ENCODE data around the gene AK9.

DNA sequence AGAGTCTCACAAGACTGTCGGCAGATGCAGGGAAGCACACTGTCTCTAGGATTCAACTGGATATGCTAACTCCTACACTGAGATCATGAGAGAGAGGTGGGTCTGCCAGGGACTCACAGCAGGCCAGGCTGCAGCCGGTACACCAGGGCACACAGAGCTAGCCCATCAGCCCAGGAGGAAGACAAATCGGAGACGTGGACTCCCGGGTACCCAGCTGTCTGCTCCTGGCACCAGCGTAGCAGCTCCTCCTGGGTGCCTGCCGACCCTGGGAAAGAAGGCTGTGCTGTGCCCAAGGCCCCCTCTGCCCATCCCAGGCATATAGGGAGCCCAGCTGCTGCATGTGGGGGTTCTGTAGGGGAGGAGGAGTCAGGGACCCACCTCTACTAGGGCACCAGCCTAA lies 242.4 kb downstream of the AK9 start:
- TF ChIP-seq, protein P1, sequence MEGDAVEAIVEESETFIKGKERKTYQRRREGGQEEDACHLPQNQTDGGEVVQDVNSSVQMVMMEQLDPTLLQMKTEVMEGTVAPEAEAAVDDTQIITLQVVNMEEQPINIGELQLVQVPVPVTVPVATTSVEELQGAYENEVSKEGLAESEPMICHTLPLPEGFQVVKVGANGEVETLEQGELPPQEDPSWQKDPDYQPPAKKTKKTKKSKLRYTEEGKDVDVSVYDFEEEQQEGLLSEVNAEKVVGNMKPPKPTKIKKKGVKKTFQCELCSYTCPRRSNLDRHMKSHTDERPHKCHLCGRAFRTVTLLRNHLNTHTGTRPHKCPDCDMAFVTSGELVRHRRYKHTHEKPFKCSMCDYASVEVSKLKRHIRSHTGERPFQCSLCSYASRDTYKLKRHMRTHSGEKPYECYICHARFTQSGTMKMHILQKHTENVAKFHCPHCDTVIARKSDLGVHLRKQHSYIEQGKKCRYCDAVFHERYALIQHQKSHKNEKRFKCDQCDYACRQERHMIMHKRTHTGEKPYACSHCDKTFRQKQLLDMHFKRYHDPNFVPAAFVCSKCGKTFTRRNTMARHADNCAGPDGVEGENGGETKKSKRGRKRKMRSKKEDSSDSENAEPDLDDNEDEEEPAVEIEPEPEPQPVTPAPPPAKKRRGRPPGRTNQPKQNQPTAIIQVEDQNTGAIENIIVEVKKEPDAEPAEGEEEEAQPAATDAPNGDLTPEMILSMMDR (IDR thresholded peaks at IDR 0.05), result no peak
- TF ChIP-seq POLR2A (IDR thresholded peaks at IDR 0.05; ENCODE audit: low read depth), result no peak
